ENCODE results near the gene IQSEC3. TPM values are rescaled to one million over a fixed set of nuclear protein-coding genes. Genes with fewer than 3 reads are reported as not detected.

The IQSEC3 gene
- total RNA-seq, 1 experiment from 2014 or later, result 1.7 TPM

DNA sequence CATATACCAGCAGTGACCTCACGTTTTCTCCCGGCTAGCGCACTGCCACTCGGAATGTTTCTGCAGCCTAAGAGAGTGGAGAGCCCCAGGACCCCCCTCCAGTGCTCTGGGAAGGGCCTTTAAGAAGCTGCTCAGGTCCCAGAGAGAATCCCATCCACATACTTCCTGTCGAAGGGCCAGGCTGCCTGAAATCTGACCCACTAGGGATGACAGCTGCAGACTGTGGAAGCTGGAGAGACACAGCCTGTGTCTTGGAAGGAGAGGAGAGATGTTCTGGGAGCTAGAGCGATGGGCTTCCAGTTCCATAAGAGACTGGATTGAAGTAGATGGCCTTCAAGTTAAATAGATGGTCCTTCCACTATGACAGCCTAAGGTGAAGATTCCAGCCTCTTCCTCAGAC lies 54.4 kb downstream of the IQSEC3 start (continued):
- TF ChIP-seq HMGXB4 (CRISPR knock-in tag; IDR thresholded peaks at IDR 0.05) (no peak), ZNF671 (CRISPR knock-in tag; IDR thresholded peaks at IDR 0.05) (no peak), JAZF1 (CRISPR knock-in tag; IDR thresholded peaks at IDR 0.05) (no peak), NFE2L1 (CRISPR knock-in tag; IDR thresholded peaks at IDR 0.05) (no peak), GTF2I (CRISPR knock-in tag; conservative IDR thresholded peaks at IDR 0.05) (no peak), NFYB (CRISPR knock-in tag; conservative IDR thresholded peaks at IDR 0.05; ENCODE audit: low read depth) (no peak), PRDM15 (CRISPR knock-in tag; IDR thresholded peaks at IDR 0.05) (no peak), E2F1 (CRISPR knock-in tag; IDR thresholded peaks at IDR 0.05) (no peak)
- TF ChIP-seq, protein P1, sequence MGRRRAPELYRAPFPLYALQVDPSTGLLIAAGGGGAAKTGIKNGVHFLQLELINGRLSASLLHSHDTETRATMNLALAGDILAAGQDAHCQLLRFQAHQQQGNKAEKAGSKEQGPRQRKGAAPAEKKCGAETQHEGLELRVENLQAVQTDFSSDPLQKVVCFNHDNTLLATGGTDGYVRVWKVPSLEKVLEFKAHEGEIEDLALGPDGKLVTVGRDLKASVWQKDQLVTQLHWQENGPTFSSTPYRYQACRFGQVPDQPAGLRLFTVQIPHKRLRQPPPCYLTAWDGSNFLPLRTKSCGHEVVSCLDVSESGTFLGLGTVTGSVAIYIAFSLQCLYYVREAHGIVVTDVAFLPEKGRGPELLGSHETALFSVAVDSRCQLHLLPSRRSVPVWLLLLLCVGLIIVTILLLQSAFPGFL (CRISPR knock-in tag; IDR thresholded peaks at IDR 0.05; ENCODE audit: borderline replicate concordance), result no peak

- DNase-seq (ENCODE audit: low spot score) (no peak), ATAC-seq (no peak)
- Mint-ChIP-seq H3K4me3 (no peak overlapping the region), H3K9me3 (no peaks in the 10 kb centered on the region), H3K27me3 (ENCODE audit: low read depth) (no peaks in the 10 kb centered on the region), H3K4me1 (no peaks in the 10 kb centered on the region), H3K27ac (no peak overlapping the region), H3K36me3 (no peaks in the 10 kb centered on the region)
- TF ChIP-seq ZNF121 (CRISPR knock-in tag; IDR thresholded peaks at IDR 0.05), result no peak
- TF ChIP-seq ZNF281 (CRISPR knock-in tag; IDR thresholded peaks at IDR 0.05), result no peak
- POLR2A ChIA-PET, result no interaction called here
- CTCF ChIA-PET, result interaction anchor here (1.2 kb wide), 1 partner anchor 67 kb away, joined by 6 read pairs; no protein-coding TSS in a partner anchor
Observed at GRCh38 chr12:121647-122046, 55.1 kb downstream of the IQSEC3 start.

- no peaks in the 10 kb centered on the region for H3K36me3 Mint-ChIP-seq
- H3K27me3 Mint-ChIP-seq (ENCODE audit: low read depth), result no peaks in the 10 kb centered on the region; the same call in 1 of the 2 replicates
- ChIA-PET CTCF (interaction anchor here (1.0 to 1.8 kb wide), 4 partner anchors 15 to 95 kb away, joined by 3 to 5 read pairs (median 4); no protein-coding TSS in a partner anchor), POLR2A (no interaction called here)
- ATAC-seq (no peak), DNase-seq (ENCODE audit: low spot score) (no peak)
- no peak overlapping the region for H3K4me3 Mint-ChIP-seq
- no peaks in the 10 kb centered on the region for H3K9me3 Mint-ChIP-seq
- no peak overlapping the region for H3K27ac Mint-ChIP-seq
- H3K4me1 Mint-ChIP-seq, result peaks cover 8% of the 10 kb centered on the region; the same call in 1 of the 2 replicates
- no peak for TF ChIP-seq ARID4B (CRISPR knock-in tag; IDR thresholded peaks at IDR 0.05; ENCODE audit: borderline replicate concordance)
- no peak for TF ChIP-seq HMGA2 (CRISPR knock-in tag; IDR thresholded peaks at IDR 0.05)
- no peak for TF ChIP-seq ZNF121 (CRISPR knock-in tag; IDR thresholded peaks at IDR 0.05)
Observed at GRCh38 chr12:125075-125474, 58.5 kb downstream of the IQSEC3 start.
